ENCODE measurements around the gene LRRC23. TPM values are rescaled to one million over a fixed set of nuclear protein-coding genes. Genes with fewer than 3 reads are reported as not detected.
"Not testable (repeated sequence)": the region's sequence is repeated elsewhere in the genome, so short reads cannot be mapped to it uniquely, and the experiment has no call there.

The LRRC23 gene
- total and polyA plus RNA-seq, 4 donors = 29.6 to 61.0 (median 42.1) TPM

GRCh38 chr12:6890789-6891645 lies 13.6 kb upstream of the LRRC23 start:
- peak overlapping the region; percentile 53 to 80 for H3K9ac ChIP-seq (ENCODE audit: insufficient read depth in 1 of 2, low read length in 2 of 2)
- H3K27ac ChIP-seq (ENCODE audit: low read depth in 1 of 2, low read length in 1 of 2) = peak overlapping the region; percentile 89 to 93
- no peaks in the 10 kb centered on the region for H3K9me3 ChIP-seq (ENCODE audit: control insufficient read depth in 4 of 4, insufficient read depth in 3 of 4, low read length in 3 of 4)
- 2% methylated on average over 68 of the region's 68 CpGs for WGBS, 2 donors
- peak; percentile 98 to 99 (median 99) for DNase-seq
- peak; percentile 81 for TF ChIP-seq CTCF (IDR thresholded peaks at IDR 0.05; ENCODE audit: control extremely low read depth, extremely low read depth)
- no peaks in the 10 kb centered on the region for H3K36me3 ChIP-seq (ENCODE audit: control insufficient read depth in 4 of 4, insufficient read depth in 4 of 4, low read length in 4 of 4)
- peak overlapping the region; percentile 53 for H3K4me3 ChIP-seq
- no peaks in the 10 kb centered on the region for H3K27me3 ChIP-seq (ENCODE audit: control insufficient read depth in 3 of 3, insufficient read depth in 3 of 3, low read length in 2 of 3)
- peak; percentile 96 for ATAC-seq (ENCODE audit: insufficient read depth, low FRiP score)
- peaks cover 0 to 11% (median 2%) of the 10 kb centered on the region in 5 donors for H3K4me1 ChIP-seq (ENCODE audit: control insufficient read depth in 5 of 5, insufficient read depth in 5 of 5, low read length in 5 of 5)

- ATAC-seq (ENCODE audit: insufficient read depth, low FRiP score) (no peak), DNase-seq (no peak)
- Histone ChIP-seq H3K27ac (ENCODE audit: low read depth in 1 of 2, low read length in 1 of 2) (peak overlapping the region; percentile 89 to 93), H3K9ac (ENCODE audit: insufficient read depth in 1 of 2, low read length in 2 of 2) (peak overlapping the region; percentile 53 to 80), H3K27me3 (ENCODE audit: control insufficient read depth in 3 of 3, insufficient read depth in 3 of 3, low read length in 2 of 3) (no peaks in the 10 kb centered on the region), H3K4me1 (ENCODE audit: control insufficient read depth in 5 of 5, insufficient read depth in 5 of 5, low read length in 5 of 5) (peaks cover 0 to 11% (median 2%) of the 10 kb centered on the region in 5 donors), H3K36me3 (ENCODE audit: control insufficient read depth in 4 of 4, insufficient read depth in 4 of 4, low read length in 4 of 4) (no peaks in the 10 kb centered on the region), H3K4me3 (no peak overlapping the region), H3K9me3 (ENCODE audit: control insufficient read depth in 4 of 4, insufficient read depth in 3 of 4, low read length in 3 of 4) (no peaks in the 10 kb centered on the region)
- 81 to 84% methylated on average over 5 of the region's 5 CpGs for WGBS, 2 donors
- no peak for TF ChIP-seq CTCF (IDR thresholded peaks at IDR 0.05; ENCODE audit: control extremely low read depth, extremely low read depth)
These were observed 13.0 kb upstream of the LRRC23 start for GRCh38 chr12:6891646-6892001.

GRCh38 chr12:6892683-6893082 lies 11.9 kb upstream of the LRRC23 start:
- H3K36me3 ChIP-seq (ENCODE audit: control insufficient read depth in 4 of 4, insufficient read depth in 4 of 4, low read length in 4 of 4); H3K27ac ChIP-seq (ENCODE audit: low read depth in 1 of 2, low read length in 1 of 2); ATAC-seq (ENCODE audit: insufficient read depth, low FRiP score); DNase-seq; H3K4me3 ChIP-seq; H3K9me3 ChIP-seq (ENCODE audit: control insufficient read depth in 4 of 4, insufficient read depth in 3 of 4, low read length in 3 of 4); H3K9ac ChIP-seq (ENCODE audit: insufficient read depth in 1 of 2, low read length in 2 of 2); H3K27me3 ChIP-seq (ENCODE audit: control insufficient read depth in 3 of 3, insufficient read depth in 3 of 3, low read length in 2 of 3): not testable (repeated sequence)
- WGBS, 2 donors = 95 to 99% methylated on average over 3 of the region's 3 CpGs
- H3K4me1 ChIP-seq (ENCODE audit: control insufficient read depth in 5 of 5, insufficient read depth in 5 of 5, low read length in 5 of 5) = peaks cover 0 to 11% (median 2%) of the 10 kb centered on the region in 5 donors

GRCh38 chr12:6894321-6894720 lies 10.3 kb upstream of the LRRC23 start:
- no peaks in the 10 kb centered on the region for H3K27me3 ChIP-seq (ENCODE audit: control insufficient read depth in 3 of 3, insufficient read depth in 3 of 3, low read length in 2 of 3)
- no peak overlapping the region for H3K27ac ChIP-seq (ENCODE audit: low read depth in 1 of 2, low read length in 1 of 2)
- H3K4me3 ChIP-seq = no peak overlapping the region
- ATAC-seq (ENCODE audit: insufficient read depth, low FRiP score) = no peak
- peaks cover 0 to 11% (median 2%) of the 10 kb centered on the region in 5 donors for H3K4me1 ChIP-seq (ENCODE audit: control insufficient read depth in 5 of 5, insufficient read depth in 5 of 5, low read length in 5 of 5)
- 58 to 78% methylated on average over 3 of the region's 3 CpGs for whole genome bisulfite sequencing, 2 donors
- no peak for TF ChIP-seq CTCF (IDR thresholded peaks at IDR 0.05; ENCODE audit: control extremely low read depth, extremely low read depth)
- no peak overlapping the region for H3K9ac ChIP-seq (ENCODE audit: insufficient read depth in 1 of 2, low read length in 2 of 2)
- DNase-seq = no peak
- no peaks in the 10 kb centered on the region for H3K9me3 ChIP-seq (ENCODE audit: control insufficient read depth in 4 of 4, insufficient read depth in 3 of 4, low read length in 3 of 4)
- H3K36me3 ChIP-seq (ENCODE audit: control insufficient read depth in 4 of 4, insufficient read depth in 4 of 4, low read length in 4 of 4) = no peaks in the 10 kb centered on the region

All from lung (tissue), 12 donors.